GM12874 (cell line): ENCODE data around the gene DCLRE1B.

Source experiments
- CTCF ChIP-seq: IDR thresholded peaks from 2 replicates; pipeline ENCODE4 v1.5.1; 2011; ENCODE audit warnings: low read depth, mild to moderate bottlenecking, control low read depth, low read length, moderate library complexity; ENCODE audit not compliant: insufficient read depth

Gene DCLRE1B

GRCh38 chr1:113875714-113876113, 29.4 kb upstream of the DCLRE1B start:
- no peak for TF ChIP-seq CTCF

GRCh38 chr1:113876176-113876575, 28.9 kb upstream of the DCLRE1B start:
- no peak for TF ChIP-seq CTCF

- no peak for TF ChIP-seq CTCF
Measured at GRCh38 chr1:113879739-113880038, 25.4 kb upstream of the DCLRE1B start.

- TF ChIP-seq CTCF: no peak
Measured at GRCh38 chr1:113881661-113882060, 23.5 kb upstream of the DCLRE1B start.

- no peak for TF ChIP-seq CTCF
Measured at GRCh38 chr1:113886417-113887401, 18.4 kb upstream of the DCLRE1B start.

GRCh38 chr1:113887402-113888175, 17.5 kb upstream of the DCLRE1B start, which contains the start of gene BCL2L15:
BCL2L15 (minus strand) TSS chr1:113887581; CDS start chr1:113887375, 206 bp downstream.
- no peak for TF ChIP-seq CTCF

GRCh38 chr1:113890816-113891215, 14.3 kb upstream of the DCLRE1B start:
- no peak for TF ChIP-seq CTCF
